WTC11 (cell line): ENCODE measurements around the gene SDHC. TPM values are rescaled to one million over a fixed set of nuclear protein-coding genes. Genes with fewer than 3 reads are reported as not detected.

Experiments
- ATAC-seq: fragments of 200-7000 bp; cut with Tn5 transposase; 2 replicates; pipeline ENCODE4 v1.10.0; 2021; ENCODE audit warnings: mild to moderate bottlenecking, moderate library complexity
- CTCF ChIA-PET: fragments of 300-600 bp; sonication (Branson Sonifier 250); formaldehyde crosslinking; loops from one replicate; lab custom pipeline; 2021; ENCODE audit warnings: antibody characterized with exemption; lab: Charles Lee
- POLR2A ChIA-PET: fragments of 350-600 bp; sonication (Branson Sonifier 250); formaldehyde crosslinking; loops from one replicate; lab custom pipeline; 2021; ENCODE audit warnings: antibody characterized with exemption; lab: Charles Lee
- DNase-seq: peaks from one replicate; pipeline ENCODE4 v3.0.0; 2021; ENCODE audit warnings: low spot score
- H3K27ac Mint-ChIP-seq: 2 replicates; pipeline ENCODE4 v1.8.0; 2021; ENCODE audit warnings: mixed read lengths
- H3K27me3 Mint-ChIP-seq: 2 replicates; pipeline ENCODE4 v1.8.0; 2021; ENCODE audit warnings: low read depth, mild to moderate bottlenecking, moderate library complexity, mixed read lengths
- H3K36me3 Mint-ChIP-seq: 2 replicates; pipeline ENCODE4 v1.8.0; 2021; ENCODE audit warnings: mixed read lengths
- H3K4me1 Mint-ChIP-seq: 2 replicates; pipeline ENCODE4 v1.8.0; 2022; ENCODE audit warnings: mixed read lengths
- H3K4me3 Mint-ChIP-seq: 2 replicates; pipeline ENCODE4 v1.8.0; 2021; ENCODE audit warnings: mild to moderate bottlenecking, moderate library complexity, mixed read lengths
- H3K9me3 Mint-ChIP-seq: 2 replicates; pipeline ENCODE4 v1.8.0; 2021; ENCODE audit warnings: mixed read lengths
- CREB1 ChIP-seq: sonication (generic); formaldehyde crosslinking; IDR thresholded peaks from 2 replicates; pipeline ENCODE4 v1.8.0; 2023; ENCODE audit warnings: mild to moderate bottlenecking, missing genetic modification reagents
- CREM ChIP-seq: sonication (generic); formaldehyde crosslinking; IDR thresholded peaks from 2 replicates; pipeline ENCODE4 v1.8.1; 2022; ENCODE audit warnings: mild to moderate bottlenecking, missing genetic modification reagents, moderate library complexity
- CTCF ChIP-seq: fragments of 200-600 bp; IDR thresholded peaks from 2 replicates; pipeline ENCODE4 v1.8.0; 2022; ENCODE audit warnings: antibody characterized with exemption
- E2F1 ChIP-seq: sonication (generic); formaldehyde crosslinking; IDR thresholded peaks from 2 replicates; pipeline ENCODE4 v1.8.0; 2022; ENCODE audit warnings: mild to moderate bottlenecking, missing genetic modification reagents
- ESRRA ChIP-seq: sonication (generic); formaldehyde crosslinking; IDR thresholded peaks from 2 replicates; pipeline ENCODE4 v1.8.1; 2022; ENCODE audit warnings: mild to moderate bottlenecking, missing genetic modification reagents, borderline replicate concordance
- ETV6 ChIP-seq: sonication (generic); formaldehyde crosslinking; IDR thresholded peaks from 2 replicates; pipeline ENCODE4 v1.8.1; 2022; ENCODE audit warnings: mild to moderate bottlenecking, missing genetic modification reagents
- FOXP4 ChIP-seq: sonication (generic); formaldehyde crosslinking; IDR thresholded peaks from 2 replicates; pipeline ENCODE4 v1.8.0; 2022; ENCODE audit warnings: mild to moderate bottlenecking, missing genetic modification reagents
- HMGA2 ChIP-seq: fragments of 250-450 bp; sonication (Bioruptor Pico); IDR thresholded peaks from 2 replicates; pipeline ENCODE4 v1.4.0; 2021; ENCODE audit warnings: mild to moderate bottlenecking, moderate library complexity
- IRF1 ChIP-seq: sonication (generic); formaldehyde crosslinking; IDR thresholded peaks from 2 replicates; pipeline ENCODE4 v1.8.0; 2023; ENCODE audit warnings: missing genetic modification reagents
- KAT7 ChIP-seq: sonication (generic); formaldehyde crosslinking; IDR thresholded peaks from 2 replicates; pipeline ENCODE4 v1.8.1; 2023; ENCODE audit warnings: missing genetic modification reagents, mild to moderate bottlenecking, borderline replicate concordance
- NR2C2 ChIP-seq: sonication (generic); formaldehyde crosslinking; IDR thresholded peaks from 2 replicates; pipeline ENCODE4 v1.8.0; 2022; ENCODE audit warnings: mild to moderate bottlenecking, missing genetic modification reagents
- RORB ChIP-seq: fragments of 250-450 bp; sonication (Bioruptor Pico); IDR thresholded peaks from 2 replicates; pipeline ENCODE4 v1.9.0; 2021; ENCODE audit warnings: mild to moderate bottlenecking
- TP53 ChIP-seq: sonication (generic); formaldehyde crosslinking; IDR thresholded peaks from 2 replicates; pipeline ENCODE4 v1.8.1; 2023; ENCODE audit warnings: mild to moderate bottlenecking, missing genetic modification reagents
- ZNF121 ChIP-seq: sonication (generic); formaldehyde crosslinking; IDR thresholded peaks from 2 replicates; pipeline ENCODE4 v1.8.0; 2023; ENCODE audit warnings: missing genetic modification reagents
- ZNF396 ChIP-seq: fragments of 250-450 bp; sonication (Bioruptor Pico); IDR thresholded peaks from 2 replicates; pipeline ENCODE4 v1.8.0; 2021; ENCODE audit warnings: mild to moderate bottlenecking, moderate library complexity, borderline replicate concordance
- ZNF671 ChIP-seq: fragments of 250-450 bp; sonication (Bioruptor Pico); IDR thresholded peaks from 2 replicates; pipeline ENCODE4 v1.8.0; 2021; ENCODE audit warnings: mild to moderate bottlenecking
- total RNA-seq: library from RNA; stranded (reverse); gene quantifications from 3 replicates; pipeline ENCODE4 v1.2.3, GENCODE V29; 2021
- TF ChIP-seq, protein P1 (sequence below): fragments of 250-450 bp; sonication (Bioruptor Pico); IDR thresholded peaks from 2 replicates; pipeline ENCODE4 v1.9.0; 2021; ENCODE audit warnings: mild to moderate bottlenecking
- TF ChIP-seq, protein P2 (sequence below): sonication (generic); formaldehyde crosslinking; IDR thresholded peaks from 2 replicates; pipeline ENCODE4 v1.8.1; 2023; ENCODE audit warnings: mild to moderate bottlenecking, missing genetic modification reagents, moderate library complexity
- TF ChIP-seq, protein P3 (sequence below): fragments of 250-450 bp; sonication (Bioruptor Pico); conservative IDR thresholded peaks from 2 replicates; pipeline ENCODE4 v1.9.0; 2021; ENCODE audit warnings: mild to moderate bottlenecking
- TF ChIP-seq, protein P4 (sequence below): sonication (generic); formaldehyde crosslinking; IDR thresholded peaks from 2 replicates; pipeline ENCODE4 v1.8.1; 2022; ENCODE audit warnings: mild to moderate bottlenecking, missing genetic modification reagents, moderate library complexity, borderline replicate concordance

SDHC gene
- total RNA-seq, 1 experiment from 2014 or later, result 193 TPM

DNA sequence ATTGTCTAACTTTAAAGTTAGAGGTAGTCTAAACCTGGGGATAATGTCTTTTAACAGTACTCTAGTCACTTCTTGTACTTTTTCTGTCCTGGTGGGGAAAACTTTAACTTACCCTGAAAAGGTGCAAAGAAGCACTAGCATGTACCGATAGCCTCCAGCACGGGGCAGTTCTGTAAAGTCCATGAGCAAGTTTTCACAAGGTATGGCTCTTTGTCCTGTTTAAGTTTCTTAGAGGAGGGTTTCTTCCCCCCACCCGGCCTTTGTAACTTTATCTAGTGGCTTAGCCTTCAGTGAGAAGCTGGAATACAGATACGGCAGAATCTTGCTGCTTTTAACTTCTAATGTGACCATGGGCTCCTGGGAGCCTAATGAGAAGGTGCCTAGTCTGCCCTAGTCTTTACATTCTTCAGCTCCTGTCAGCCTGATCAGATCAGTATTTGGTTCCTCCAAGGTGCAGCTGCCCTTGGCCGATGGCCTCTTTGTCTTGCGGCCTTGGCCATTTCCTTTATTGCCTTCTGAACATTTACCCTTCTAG lies 93.3 kb downstream of the SDHC start:
- Mint-ChIP-seq H3K36me3 (peaks cover 3% of the 10 kb centered on the region; the same call in 1 of the 2 replicates), H3K4me1 (peaks cover 37% of the 10 kb centered on the region), H3K27ac (peak overlapping the region; percentile 82), H3K27me3 (peaks cover 2% of the 10 kb centered on the region; the same call in 1 of the 2 replicates), H3K4me3 (peak overlapping the region; percentile 31), H3K9me3 (peaks cover 3% of the 10 kb centered on the region; the same call in 1 of the 2 replicates)
- ATAC-seq, result peak; percentile 42
- DNase-seq, result no peak
- TF ChIP-seq ESRRA (CRISPR knock-in tag) (no peak), KAT7 (CRISPR knock-in tag) (no peak), TP53 (CRISPR knock-in tag) (no peak), IRF1 (no peak), NR2C2 (CRISPR knock-in tag) (no peak), ZNF671 (CRISPR knock-in tag) (no peak), CREM (CRISPR knock-in tag) (no peak), ZNF121 (CRISPR knock-in tag) (no peak), HMGA2 (CRISPR knock-in tag) (no peak), FOXP4 (CRISPR knock-in tag) (no peak), CREB1 (CRISPR knock-in tag) (no peak), CTCF (no peak), RORB (CRISPR knock-in tag) (no peak), E2F1 (no peak), ETV6 (CRISPR knock-in tag) (no peak), ZNF396 (CRISPR knock-in tag) (no peak)
- TF ChIP-seq, protein P1, sequence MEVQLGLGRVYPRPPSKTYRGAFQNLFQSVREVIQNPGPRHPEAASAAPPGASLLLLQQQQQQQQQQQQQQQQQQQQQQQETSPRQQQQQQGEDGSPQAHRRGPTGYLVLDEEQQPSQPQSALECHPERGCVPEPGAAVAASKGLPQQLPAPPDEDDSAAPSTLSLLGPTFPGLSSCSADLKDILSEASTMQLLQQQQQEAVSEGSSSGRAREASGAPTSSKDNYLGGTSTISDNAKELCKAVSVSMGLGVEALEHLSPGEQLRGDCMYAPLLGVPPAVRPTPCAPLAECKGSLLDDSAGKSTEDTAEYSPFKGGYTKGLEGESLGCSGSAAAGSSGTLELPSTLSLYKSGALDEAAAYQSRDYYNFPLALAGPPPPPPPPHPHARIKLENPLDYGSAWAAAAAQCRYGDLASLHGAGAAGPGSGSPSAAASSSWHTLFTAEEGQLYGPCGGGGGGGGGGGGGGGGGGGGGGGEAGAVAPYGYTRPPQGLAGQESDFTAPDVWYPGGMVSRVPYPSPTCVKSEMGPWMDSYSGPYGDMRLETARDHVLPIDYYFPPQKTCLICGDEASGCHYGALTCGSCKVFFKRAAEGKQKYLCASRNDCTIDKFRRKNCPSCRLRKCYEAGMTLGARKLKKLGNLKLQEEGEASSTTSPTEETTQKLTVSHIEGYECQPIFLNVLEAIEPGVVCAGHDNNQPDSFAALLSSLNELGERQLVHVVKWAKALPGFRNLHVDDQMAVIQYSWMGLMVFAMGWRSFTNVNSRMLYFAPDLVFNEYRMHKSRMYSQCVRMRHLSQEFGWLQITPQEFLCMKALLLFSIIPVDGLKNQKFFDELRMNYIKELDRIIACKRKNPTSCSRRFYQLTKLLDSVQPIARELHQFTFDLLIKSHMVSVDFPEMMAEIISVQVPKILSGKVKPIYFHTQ (CRISPR knock-in tag), result no peak
- TF ChIP-seq, protein P2, sequence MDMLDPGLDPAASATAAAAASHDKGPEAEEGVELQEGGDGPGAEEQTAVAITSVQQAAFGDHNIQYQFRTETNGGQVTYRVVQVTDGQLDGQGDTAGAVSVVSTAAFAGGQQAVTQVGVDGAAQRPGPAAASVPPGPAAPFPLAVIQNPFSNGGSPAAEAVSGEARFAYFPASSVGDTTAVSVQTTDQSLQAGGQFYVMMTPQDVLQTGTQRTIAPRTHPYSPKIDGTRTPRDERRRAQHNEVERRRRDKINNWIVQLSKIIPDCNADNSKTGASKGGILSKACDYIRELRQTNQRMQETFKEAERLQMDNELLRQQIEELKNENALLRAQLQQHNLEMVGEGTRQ (CRISPR knock-in tag), result no peak
- TF ChIP-seq, protein P3, sequence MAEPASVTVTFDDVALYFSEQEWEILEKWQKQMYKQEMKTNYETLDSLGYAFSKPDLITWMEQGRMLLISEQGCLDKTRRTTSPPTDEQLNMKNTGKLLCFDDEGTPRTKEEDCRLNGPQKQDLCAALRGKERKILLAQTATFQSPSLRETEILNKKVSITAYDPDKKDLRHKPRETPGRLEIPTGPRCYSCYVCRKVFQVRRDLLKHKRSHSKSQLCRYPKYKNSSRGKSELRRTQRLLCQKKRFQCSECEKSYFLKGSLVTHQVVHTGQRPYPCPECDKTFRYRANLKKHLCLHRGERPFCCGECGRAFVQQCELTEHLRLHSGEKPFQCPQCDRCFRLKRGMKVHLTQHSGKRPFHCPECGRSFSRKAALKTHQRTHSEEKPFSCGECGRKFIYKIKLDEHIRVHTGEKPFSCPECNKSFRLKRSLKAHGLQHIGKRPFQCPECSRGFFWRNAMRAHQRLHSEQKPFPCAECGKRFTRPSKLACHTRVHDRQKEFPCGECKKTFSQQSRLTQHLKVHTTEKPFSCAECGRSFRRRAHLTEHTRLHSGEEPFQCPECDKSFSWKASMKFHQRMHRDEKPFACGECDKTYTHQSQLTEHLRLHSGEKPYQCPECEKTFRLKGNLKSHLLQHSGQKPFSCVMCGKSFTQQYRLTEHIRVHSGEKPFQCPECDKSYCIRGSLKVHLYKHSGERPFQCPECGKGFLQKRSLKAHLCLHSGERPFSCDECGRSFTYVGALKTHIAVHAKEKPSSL, result no peak
- TF ChIP-seq, protein P4, sequence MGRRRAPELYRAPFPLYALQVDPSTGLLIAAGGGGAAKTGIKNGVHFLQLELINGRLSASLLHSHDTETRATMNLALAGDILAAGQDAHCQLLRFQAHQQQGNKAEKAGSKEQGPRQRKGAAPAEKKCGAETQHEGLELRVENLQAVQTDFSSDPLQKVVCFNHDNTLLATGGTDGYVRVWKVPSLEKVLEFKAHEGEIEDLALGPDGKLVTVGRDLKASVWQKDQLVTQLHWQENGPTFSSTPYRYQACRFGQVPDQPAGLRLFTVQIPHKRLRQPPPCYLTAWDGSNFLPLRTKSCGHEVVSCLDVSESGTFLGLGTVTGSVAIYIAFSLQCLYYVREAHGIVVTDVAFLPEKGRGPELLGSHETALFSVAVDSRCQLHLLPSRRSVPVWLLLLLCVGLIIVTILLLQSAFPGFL, result no peak
- POLR2A ChIA-PET, result no interaction called here
- CTCF ChIA-PET, result interaction anchor here (0.9 to 3.6 kb wide), 4 partner anchors 19 to 177 kb away, joined by 3 to 17 read pairs (median 5); no protein-coding TSS in a partner anchor
